Measurements from ENCODE around the gene CYSLTR2.

GRCh38 chr13:48618937-48619336 is 34.8 kb upstream of the CYSLTR2 start:
- TF ChIP-seq, protein P1, sequence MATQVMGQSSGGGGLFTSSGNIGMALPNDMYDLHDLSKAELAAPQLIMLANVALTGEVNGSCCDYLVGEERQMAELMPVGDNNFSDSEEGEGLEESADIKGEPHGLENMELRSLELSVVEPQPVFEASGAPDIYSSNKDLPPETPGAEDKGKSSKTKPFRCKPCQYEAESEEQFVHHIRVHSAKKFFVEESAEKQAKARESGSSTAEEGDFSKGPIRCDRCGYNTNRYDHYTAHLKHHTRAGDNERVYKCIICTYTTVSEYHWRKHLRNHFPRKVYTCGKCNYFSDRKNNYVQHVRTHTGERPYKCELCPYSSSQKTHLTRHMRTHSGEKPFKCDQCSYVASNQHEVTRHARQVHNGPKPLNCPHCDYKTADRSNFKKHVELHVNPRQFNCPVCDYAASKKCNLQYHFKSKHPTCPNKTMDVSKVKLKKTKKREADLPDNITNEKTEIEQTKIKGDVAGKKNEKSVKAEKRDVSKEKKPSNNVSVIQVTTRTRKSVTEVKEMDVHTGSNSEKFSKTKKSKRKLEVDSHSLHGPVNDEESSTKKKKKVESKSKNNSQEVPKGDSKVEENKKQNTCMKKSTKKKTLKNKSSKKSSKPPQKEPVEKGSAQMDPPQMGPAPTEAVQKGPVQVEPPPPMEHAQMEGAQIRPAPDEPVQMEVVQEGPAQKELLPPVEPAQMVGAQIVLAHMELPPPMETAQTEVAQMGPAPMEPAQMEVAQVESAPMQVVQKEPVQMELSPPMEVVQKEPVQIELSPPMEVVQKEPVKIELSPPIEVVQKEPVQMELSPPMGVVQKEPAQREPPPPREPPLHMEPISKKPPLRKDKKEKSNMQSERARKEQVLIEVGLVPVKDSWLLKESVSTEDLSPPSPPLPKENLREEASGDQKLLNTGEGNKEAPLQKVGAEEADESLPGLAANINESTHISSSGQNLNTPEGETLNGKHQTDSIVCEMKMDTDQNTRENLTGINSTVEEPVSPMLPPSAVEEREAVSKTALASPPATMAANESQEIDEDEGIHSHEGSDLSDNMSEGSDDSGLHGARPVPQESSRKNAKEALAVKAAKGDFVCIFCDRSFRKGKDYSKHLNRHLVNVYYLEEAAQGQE (IDR thresholded peaks at IDR 0.05; ENCODE audit: insufficient read depth in 1 of 2, low read depth in 2 of 2, low read length in 1 of 2) = no peak
- TF ChIP-seq, protein P2, sequence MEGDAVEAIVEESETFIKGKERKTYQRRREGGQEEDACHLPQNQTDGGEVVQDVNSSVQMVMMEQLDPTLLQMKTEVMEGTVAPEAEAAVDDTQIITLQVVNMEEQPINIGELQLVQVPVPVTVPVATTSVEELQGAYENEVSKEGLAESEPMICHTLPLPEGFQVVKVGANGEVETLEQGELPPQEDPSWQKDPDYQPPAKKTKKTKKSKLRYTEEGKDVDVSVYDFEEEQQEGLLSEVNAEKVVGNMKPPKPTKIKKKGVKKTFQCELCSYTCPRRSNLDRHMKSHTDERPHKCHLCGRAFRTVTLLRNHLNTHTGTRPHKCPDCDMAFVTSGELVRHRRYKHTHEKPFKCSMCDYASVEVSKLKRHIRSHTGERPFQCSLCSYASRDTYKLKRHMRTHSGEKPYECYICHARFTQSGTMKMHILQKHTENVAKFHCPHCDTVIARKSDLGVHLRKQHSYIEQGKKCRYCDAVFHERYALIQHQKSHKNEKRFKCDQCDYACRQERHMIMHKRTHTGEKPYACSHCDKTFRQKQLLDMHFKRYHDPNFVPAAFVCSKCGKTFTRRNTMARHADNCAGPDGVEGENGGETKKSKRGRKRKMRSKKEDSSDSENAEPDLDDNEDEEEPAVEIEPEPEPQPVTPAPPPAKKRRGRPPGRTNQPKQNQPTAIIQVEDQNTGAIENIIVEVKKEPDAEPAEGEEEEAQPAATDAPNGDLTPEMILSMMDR (IDR thresholded peaks at IDR 0.05) = no peak
- TF ChIP-seq POLR2AphosphoS5 (IDR thresholded peaks at IDR 0.05; ENCODE audit: low read depth, low read length) (no peak), SIN3A (IDR thresholded peaks at IDR 0.05; ENCODE audit: borderline replicate concordance, insufficient read depth, low read depth, low read length) (no peak), TCF7L2 (IDR thresholded peaks at IDR 0.05; ENCODE audit: low read depth, low read length) (no peak)
